Measurements from ENCODE around the gene PRKN.

Gene PRKN

DNA sequence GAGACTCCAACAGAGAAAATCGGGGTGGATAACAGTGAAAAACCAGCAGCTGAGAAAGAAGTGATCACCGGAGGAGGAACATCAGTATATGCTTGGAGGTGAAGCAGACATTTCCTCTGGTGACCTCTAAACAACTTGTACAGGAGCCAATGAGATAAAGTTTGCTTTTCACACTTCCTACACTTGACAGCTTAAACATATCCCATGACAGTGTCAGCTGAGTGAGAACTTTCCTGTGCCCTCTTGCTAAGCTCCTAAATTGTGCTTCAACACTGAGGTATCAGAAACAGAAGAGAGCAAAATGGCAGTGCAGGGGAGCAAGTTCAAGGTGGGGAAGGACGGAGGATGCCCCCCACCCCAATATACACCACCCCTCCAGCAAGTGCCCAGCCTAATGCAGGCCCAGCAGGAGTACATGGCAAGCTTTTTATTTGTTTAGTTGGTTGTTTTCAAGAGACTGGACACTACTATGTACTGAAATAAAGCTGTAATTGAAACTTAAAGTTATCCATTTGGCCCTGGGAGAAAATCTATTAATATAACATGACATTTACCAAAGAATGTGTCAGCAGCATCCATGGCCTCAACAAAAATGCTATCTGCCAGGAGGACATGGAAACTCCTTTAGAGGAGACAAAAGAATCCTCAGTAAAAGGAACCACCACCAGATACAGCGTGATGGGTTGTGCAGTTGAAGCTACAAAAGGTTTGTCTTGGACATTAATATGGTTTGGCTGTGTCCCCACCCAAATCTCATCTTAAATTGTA, 540.2 kb downstream of the PRKN start:
- DNase-seq (ENCODE audit: low read depth in 1 of 2, low spot score in 1 of 2), result no peak
- Histone ChIP-seq H3K27me3 (ENCODE audit: insufficient read depth, poor library complexity, severe bottlenecking) (no peaks in the 10 kb centered on the region), H3K27ac (replicated peaks) (no peak overlapping the region), H3K4me3 (replicated peaks; ENCODE audit: insufficient read depth, low read length) (no peak overlapping the region)
- TF ChIP-seq POLR2AphosphoS5 (IDR thresholded peaks at IDR 0.05; ENCODE audit: low read depth) (no peak), GABPA (IDR thresholded peaks at IDR 0.05; ENCODE audit: low read depth) (no peak), SPI1 (IDR thresholded peaks at IDR 0.05; ENCODE audit: borderline replicate concordance, low read depth) (no peak)
- TF ChIP-seq, protein P1, sequence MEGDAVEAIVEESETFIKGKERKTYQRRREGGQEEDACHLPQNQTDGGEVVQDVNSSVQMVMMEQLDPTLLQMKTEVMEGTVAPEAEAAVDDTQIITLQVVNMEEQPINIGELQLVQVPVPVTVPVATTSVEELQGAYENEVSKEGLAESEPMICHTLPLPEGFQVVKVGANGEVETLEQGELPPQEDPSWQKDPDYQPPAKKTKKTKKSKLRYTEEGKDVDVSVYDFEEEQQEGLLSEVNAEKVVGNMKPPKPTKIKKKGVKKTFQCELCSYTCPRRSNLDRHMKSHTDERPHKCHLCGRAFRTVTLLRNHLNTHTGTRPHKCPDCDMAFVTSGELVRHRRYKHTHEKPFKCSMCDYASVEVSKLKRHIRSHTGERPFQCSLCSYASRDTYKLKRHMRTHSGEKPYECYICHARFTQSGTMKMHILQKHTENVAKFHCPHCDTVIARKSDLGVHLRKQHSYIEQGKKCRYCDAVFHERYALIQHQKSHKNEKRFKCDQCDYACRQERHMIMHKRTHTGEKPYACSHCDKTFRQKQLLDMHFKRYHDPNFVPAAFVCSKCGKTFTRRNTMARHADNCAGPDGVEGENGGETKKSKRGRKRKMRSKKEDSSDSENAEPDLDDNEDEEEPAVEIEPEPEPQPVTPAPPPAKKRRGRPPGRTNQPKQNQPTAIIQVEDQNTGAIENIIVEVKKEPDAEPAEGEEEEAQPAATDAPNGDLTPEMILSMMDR (IDR thresholded peaks at IDR 0.05; ENCODE audit: insufficient read depth, low read length), result no peak
- TF ChIP-seq, protein P2, sequence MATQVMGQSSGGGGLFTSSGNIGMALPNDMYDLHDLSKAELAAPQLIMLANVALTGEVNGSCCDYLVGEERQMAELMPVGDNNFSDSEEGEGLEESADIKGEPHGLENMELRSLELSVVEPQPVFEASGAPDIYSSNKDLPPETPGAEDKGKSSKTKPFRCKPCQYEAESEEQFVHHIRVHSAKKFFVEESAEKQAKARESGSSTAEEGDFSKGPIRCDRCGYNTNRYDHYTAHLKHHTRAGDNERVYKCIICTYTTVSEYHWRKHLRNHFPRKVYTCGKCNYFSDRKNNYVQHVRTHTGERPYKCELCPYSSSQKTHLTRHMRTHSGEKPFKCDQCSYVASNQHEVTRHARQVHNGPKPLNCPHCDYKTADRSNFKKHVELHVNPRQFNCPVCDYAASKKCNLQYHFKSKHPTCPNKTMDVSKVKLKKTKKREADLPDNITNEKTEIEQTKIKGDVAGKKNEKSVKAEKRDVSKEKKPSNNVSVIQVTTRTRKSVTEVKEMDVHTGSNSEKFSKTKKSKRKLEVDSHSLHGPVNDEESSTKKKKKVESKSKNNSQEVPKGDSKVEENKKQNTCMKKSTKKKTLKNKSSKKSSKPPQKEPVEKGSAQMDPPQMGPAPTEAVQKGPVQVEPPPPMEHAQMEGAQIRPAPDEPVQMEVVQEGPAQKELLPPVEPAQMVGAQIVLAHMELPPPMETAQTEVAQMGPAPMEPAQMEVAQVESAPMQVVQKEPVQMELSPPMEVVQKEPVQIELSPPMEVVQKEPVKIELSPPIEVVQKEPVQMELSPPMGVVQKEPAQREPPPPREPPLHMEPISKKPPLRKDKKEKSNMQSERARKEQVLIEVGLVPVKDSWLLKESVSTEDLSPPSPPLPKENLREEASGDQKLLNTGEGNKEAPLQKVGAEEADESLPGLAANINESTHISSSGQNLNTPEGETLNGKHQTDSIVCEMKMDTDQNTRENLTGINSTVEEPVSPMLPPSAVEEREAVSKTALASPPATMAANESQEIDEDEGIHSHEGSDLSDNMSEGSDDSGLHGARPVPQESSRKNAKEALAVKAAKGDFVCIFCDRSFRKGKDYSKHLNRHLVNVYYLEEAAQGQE (IDR thresholded peaks at IDR 0.05; ENCODE audit: insufficient replicate concordance, low read depth), result no peak

DNA sequence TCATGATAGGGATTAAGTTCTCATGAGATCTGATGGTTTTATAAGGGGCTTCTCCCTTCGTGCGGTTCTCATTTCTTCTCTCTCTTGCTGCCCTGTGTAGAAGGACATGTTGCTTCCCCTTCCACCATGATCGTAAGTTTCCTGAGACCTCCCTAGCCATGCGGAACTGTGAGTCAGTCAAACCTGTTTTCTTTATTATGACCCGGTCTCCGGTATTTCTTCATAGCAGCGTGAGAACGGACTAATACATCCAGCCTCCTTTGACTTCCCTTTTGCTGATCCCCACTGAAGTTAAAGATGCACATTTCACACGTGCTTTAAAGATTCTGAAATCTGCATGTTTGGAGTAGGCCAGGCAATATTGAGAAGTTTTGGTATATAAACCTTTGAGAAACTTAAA, 543.1 kb downstream of the PRKN start:
- DNase-seq (ENCODE audit: low read depth in 1 of 2, low spot score in 1 of 2), result peak; percentile 78 to 86
- H3K27ac ChIP-seq (replicated peaks), result peak overlapping the region; percentile 35
- TF ChIP-seq GABPA (IDR thresholded peaks at IDR 0.05; ENCODE audit: low read depth) (no peak), SPI1 (IDR thresholded peaks at IDR 0.05; ENCODE audit: borderline replicate concordance, low read depth) (peak; percentile 84), POLR2AphosphoS5 (IDR thresholded peaks at IDR 0.05; ENCODE audit: low read depth) (peak; percentile 23; the same call in 1 of the 2 replicates)
- TF ChIP-seq, protein P1 (IDR thresholded peaks at IDR 0.05; ENCODE audit: insufficient read depth, low read length), result no peak
- TF ChIP-seq, protein P2 (IDR thresholded peaks at IDR 0.05; ENCODE audit: insufficient replicate concordance, low read depth), result no peak
- H3K27me3 ChIP-seq (ENCODE audit: insufficient read depth, poor library complexity, severe bottlenecking), result no peaks in the 10 kb centered on the region
- H3K4me3 ChIP-seq (replicated peaks; ENCODE audit: insufficient read depth, low read length), result no peak overlapping the region

DNA sequence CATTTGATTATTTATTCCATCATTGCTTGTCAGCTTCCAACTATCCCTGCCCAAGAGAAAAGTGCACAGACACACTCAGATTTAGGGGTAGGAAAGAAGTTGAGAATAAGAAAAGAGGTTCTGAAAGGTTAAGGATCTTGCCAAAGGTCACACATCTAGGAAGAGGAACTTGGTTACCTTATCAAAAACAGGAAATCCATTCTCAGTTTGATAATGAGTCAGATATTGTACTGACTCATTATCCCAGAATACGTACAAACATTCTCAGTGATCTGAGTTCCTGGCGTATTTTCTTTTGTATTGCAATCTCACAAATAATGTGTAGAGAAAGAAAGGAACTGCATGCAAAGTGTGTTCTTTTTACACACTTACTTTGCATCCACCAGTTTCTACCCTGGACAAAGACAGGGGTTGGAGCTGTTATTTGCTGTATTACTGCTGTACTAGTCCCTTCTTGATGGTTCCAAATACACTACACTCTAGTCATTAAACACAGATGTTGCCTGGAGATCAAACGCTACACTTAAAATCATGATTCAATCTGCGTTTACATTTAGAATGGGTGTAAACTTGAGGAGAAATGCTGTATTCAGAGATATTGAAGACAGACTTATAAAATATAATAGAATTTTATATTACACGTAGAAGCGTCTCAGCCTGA, 545.7 kb downstream of the PRKN start:
- DNase-seq (ENCODE audit: low read depth in 1 of 2, low spot score in 1 of 2), result peak in 1 of 2 experiments; percentile 20
- TF ChIP-seq, protein P1 (IDR thresholded peaks at IDR 0.05; ENCODE audit: insufficient read depth, low read length), result no peak
- TF ChIP-seq, protein P2 (IDR thresholded peaks at IDR 0.05; ENCODE audit: insufficient replicate concordance, low read depth), result no peak
- TF ChIP-seq POLR2AphosphoS5 (IDR thresholded peaks at IDR 0.05; ENCODE audit: low read depth) (no peak), SPI1 (IDR thresholded peaks at IDR 0.05; ENCODE audit: borderline replicate concordance, low read depth) (peak; percentile 68; the same call in 1 of the 2 replicates), GABPA (IDR thresholded peaks at IDR 0.05; ENCODE audit: low read depth) (no peak)
- H3K4me3 ChIP-seq (replicated peaks; ENCODE audit: insufficient read depth, low read length), result no peak overlapping the region
- no peaks in the 10 kb centered on the region for H3K27me3 ChIP-seq (ENCODE audit: insufficient read depth, poor library complexity, severe bottlenecking)
- H3K27ac ChIP-seq (replicated peaks), result no peak overlapping the region
